GM18519 (cell line): ENCODE measurements around the gene ZNF177.
"Not testable (repeated sequence)": the region's sequence is repeated elsewhere in the genome, so short reads cannot be mapped to it uniquely, and the experiment has no call there.

ENCODE experiments used
- ATAC-seq: cut with Tn5 transposase; IDR thresholded peaks from one replicate; pipeline ENCODE4 v1.9.1; 2021; ENCODE audit warnings: mild to moderate bottlenecking, moderate library complexity; ENCODE audit not compliant: unreplicated experiment, low FRiP score

The ZNF177 gene

GRCh38 chr19:9362905-9363304 is at the start of gene ZNF177:
ZNF177 (plus strand) TSS chr19:9363013; CDS start chr19:9378312, 15,299 bp downstream.
- ATAC-seq, result no peak

GRCh38 chr19:9313756-9314155 is 49.1 kb upstream of the ZNF177 start:
- ATAC-seq, result no peak

GRCh38 chr19:9321338-9321737 is 41.5 kb upstream of the ZNF177 start:
- ATAC-seq, result no peak

GRCh38 chr19:9321756-9322155 is 41.1 kb upstream of the ZNF177 start:
- ATAC-seq, result not testable (repeated sequence)

GRCh38 chr19:9322201-9322600 is 40.6 kb upstream of the ZNF177 start:
- not testable (repeated sequence) for ATAC-seq

GRCh38 chr19:9323557-9323918 is 39.3 kb upstream of the ZNF177 start:
- peak; percentile 25 for ATAC-seq

- peak; percentile 86 for ATAC-seq
Observed at GRCh38 chr19:9323919-9324583, 38.8 kb upstream of the ZNF177 start, which contains the start of gene ZNF559. ZNF559 (plus strand) TSS chr19:9324179; CDS start chr19:9338550, 14,371 bp downstream.

GRCh38 chr19:9324584-9324962 is 38.2 kb upstream of the ZNF177 start:
- no peak for ATAC-seq

GRCh38 chr19:9329999-9330398 is 32.8 kb upstream of the ZNF177 start:
- no peak for ATAC-seq

- ATAC-seq, result no peak
Observed at GRCh38 chr19:9342610-9343304, 20.1 kb upstream of the ZNF177 start.

GRCh38 chr19:9345005-9345404 is 17.8 kb upstream of the ZNF177 start:
- ATAC-seq, result no peak

GRCh38 chr19:9348253-9348652 is 14.6 kb upstream of the ZNF177 start:
- no peak for ATAC-seq

GRCh38 chr19:9348671-9349070 is 14.1 kb upstream of the ZNF177 start:
- no peak for ATAC-seq

- ATAC-seq, result no peak
Observed at GRCh38 chr19:9352505-9352904, 10.3 kb upstream of the ZNF177 start.

GRCh38 chr19:9353011-9353410 is 9.8 kb upstream of the ZNF177 start:
- no peak for ATAC-seq

GRCh38 chr19:9354651-9355050 is 8.2 kb upstream of the ZNF177 start:
- ATAC-seq, result no peak

GRCh38 chr19:9370738-9371619 is 8.2 kb downstream of the ZNF177 start:
- no peak for ATAC-seq

- no peak for ATAC-seq
Observed at GRCh38 chr19:9381361-9381785, 18.6 kb downstream of the ZNF177 start.

- no peak for ATAC-seq
Observed at GRCh38 chr19:9406798-9407352, 44.1 kb downstream of the ZNF177 start.

GRCh38 chr19:9407827-9408226 is 45.0 kb downstream of the ZNF177 start:
- ATAC-seq, result no peak
